ENCODE results near the gene ZBED5.
"Not testable (repeated sequence)": the region's sequence is repeated elsewhere in the genome, so short reads cannot be mapped to it uniquely, and the experiment has no call there.

The ZBED5 gene

DNA sequence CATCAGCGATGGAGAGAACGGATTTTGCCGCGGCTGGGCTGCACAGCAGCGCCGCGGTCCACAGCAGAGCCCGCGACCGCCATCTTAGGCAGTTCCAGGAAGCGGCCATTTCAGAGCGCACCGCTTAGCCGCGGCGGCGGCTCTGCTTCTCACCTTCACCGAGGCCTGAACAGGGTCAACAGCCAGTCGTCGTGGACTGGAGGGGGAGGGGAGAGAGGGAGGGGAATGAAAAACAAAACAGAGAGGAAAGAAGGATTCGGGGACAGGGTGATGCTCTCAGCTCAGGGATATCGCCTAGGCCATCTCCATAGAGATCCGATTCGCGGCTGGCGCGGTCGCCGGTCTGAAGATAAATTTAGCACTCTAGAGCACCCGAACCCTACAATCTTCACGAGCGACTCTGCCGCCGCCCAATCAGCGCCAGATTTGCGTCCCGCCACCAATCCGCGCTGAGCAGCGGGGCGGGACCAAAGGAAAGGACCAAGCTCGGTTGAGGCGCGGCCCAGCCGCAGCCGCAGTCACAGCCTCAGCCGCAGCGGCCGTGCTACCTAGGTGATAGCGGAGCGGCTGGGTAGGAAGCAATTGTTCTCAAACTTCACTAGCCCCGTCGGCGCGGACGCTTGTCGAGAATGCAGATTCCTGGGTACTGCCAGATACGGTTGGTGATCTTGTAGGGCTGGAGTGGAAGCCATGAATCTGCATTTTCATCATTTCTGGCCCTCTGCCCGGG is at the start of gene ZBED5:
ZBED5 (minus strand) TSS at position 345 of the 730 bp plus-strand sequence. CDS start 3,108 bp downstream, outside the sequence.
- peak; percentile 90 for DNase-seq

GRCh38 chr11:10906521-10906920 is 48.7 kb upstream of the ZBED5 start:
- no peak for DNase-seq

- DNase-seq, result no peak
These were observed 44.6 kb upstream of the ZBED5 start for GRCh38 chr11:10902301-10903063.

GRCh38 chr11:10900681-10901415 is 43.0 kb upstream of the ZBED5 start:
- no peak for DNase-seq

DNA sequence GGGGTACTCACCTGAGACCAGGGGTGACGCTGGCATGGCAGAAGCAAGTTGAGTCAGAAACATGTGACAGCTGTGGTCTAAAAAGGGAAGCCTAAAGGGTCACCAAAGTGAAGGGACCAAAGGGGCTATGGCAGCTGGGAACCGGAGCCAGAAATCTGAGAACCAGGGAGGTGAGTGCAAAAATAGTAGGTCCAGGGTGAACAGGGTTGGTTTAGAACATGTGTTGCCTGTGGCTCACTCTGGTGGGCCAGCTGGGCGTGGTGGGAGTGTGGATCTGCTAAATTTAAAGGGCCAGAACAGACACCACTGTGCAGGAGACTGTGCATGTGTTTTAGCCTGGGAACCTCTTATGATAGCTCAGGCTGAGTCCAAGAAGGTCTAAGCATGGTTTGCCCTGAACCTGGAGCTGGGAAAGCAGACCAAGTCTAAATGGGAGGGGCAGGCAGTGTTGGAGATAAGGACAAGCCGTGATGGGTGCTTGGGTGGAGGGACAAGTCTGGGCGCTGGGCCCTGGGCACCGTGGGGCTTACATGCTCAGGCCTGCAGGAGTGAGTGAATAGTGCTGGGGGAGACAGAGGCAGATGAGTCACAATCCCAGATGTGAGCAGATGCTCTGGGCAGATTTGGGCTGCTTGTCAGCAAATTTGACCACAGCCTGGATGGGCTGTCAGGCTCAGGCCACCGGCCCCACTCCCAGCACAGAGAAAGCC is 41.4 kb upstream of the ZBED5 start:
- no peak for DNase-seq

GRCh38 chr11:10898763-10899025 is 40.8 kb upstream of the ZBED5 start:
- no peak for DNase-seq

- DNase-seq, result no peak
These were observed 40.3 kb upstream of the ZBED5 start for GRCh38 chr11:10898003-10898762.

DNA sequence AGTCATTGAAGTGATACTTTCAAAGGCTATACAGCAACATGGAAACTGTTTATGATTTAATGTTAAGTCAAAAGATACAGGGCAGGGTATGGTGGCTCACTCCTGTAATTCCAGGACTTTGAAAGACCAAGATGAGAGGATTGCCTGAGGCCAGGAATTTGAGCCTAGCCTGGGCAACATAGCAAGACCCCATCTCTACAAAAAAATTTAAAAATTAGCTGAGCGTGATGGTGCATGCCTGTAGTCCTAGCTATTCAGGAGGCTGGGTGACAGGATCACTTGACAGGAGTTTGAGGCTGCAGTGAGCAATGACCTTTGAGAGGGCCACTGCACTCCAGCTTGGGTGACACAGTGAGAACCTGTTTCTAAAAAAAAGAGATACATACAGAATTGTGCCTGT is 39.3 kb upstream of the ZBED5 start:
- DNase-seq, result no peak

DNA sequence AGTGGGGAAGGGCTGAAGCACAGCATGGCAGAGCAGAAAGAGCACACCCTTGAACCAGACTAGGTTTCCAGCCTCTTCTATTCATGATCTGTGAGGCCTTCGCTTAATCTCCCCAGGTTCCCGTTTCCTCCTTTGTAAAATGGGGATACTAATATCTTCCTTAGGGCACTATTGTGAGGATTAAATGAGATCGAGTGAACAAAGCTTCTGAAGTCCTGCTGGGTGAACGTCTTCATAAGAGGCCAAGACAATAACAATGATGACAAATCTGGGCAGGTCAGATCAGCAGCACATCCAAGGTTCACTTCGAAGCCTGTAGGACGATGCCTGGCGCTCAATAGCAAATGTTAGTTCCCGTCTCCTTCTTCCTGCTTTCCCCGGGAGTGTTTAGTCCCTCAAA is 38.6 kb upstream of the ZBED5 start:
- DNase-seq, result no peak

GRCh38 chr11:10895285-10895684 is 37.4 kb upstream of the ZBED5 start:
- DNase-seq, result no peak

- no peak for DNase-seq
These were observed 36.8 kb upstream of the ZBED5 start for GRCh38 chr11:10894666-10895065.

- DNase-seq, result no peak
These were observed 35.9 kb upstream of the ZBED5 start for GRCh38 chr11:10893714-10894151.

GRCh38 chr11:10892250-10892649 is 34.4 kb upstream of the ZBED5 start:
- DNase-seq, result no peak

GRCh38 chr11:10891151-10891720 is 33.4 kb upstream of the ZBED5 start:
- no peak for DNase-seq

GRCh38 chr11:10890083-10890482 is 32.2 kb upstream of the ZBED5 start:
- DNase-seq, result not testable (repeated sequence)

GRCh38 chr11:10887307-10887706 is 29.5 kb upstream of the ZBED5 start:
- DNase-seq, result no peak

- no peak for DNase-seq
These were observed 28.9 kb upstream of the ZBED5 start for GRCh38 chr11:10886652-10887250.

GRCh38 chr11:10885703-10886363 is 28.0 kb upstream of the ZBED5 start:
- no peak for DNase-seq

GRCh38 chr11:10884292-10884691 is 26.4 kb upstream of the ZBED5 start:
- not testable (repeated sequence) for DNase-seq

GRCh38 chr11:10881892-10882291 is 24.0 kb upstream of the ZBED5 start:
- DNase-seq, result no peak

Measured in activated T-cell treated with anti-CD3 and anti-CD28 coated beads for 4 hours (primary cell).